Stimulated activated CD8-positive, alpha-beta memory T cell treated with anti-CD3 and anti-CD28 coated beads, Interleukin-2, amount 100 ng/mL, for 1 hour (primary cell): ENCODE data around the gene DHRS4.

Experiments
- DNase-seq, 2 donors: peaks; one replicate each; pipeline ENCODE4 v3.0.0-alpha.2; 2020; ENCODE audit warnings: low read depth in 2 of 2

DHRS4 gene

GRCh38 chr14:23953464-23954278, at the start of gene DHRS4:
Gene DHRS4 (plus strand): TSS chr14:23953770. CDS start chr14:23953789, 19 bp downstream.
- DNase-seq: peak; percentile 59 to 62

GRCh38 chr14:23910101-23910875, 43.3 kb upstream of the DHRS4 start:
- DNase-seq: no peak

- no peak for DNase-seq
These were observed 42.7 kb upstream of the DHRS4 start for GRCh38 chr14:23910876-23911210.

GRCh38 chr14:23915559-23915958, 38.0 kb upstream of the DHRS4 start:
- DNase-seq: no peak

- no peak for DNase-seq
These were observed 37.6 kb upstream of the DHRS4 start for GRCh38 chr14:23916004-23916403.

GRCh38 chr14:23916446-23916845, 37.1 kb upstream of the DHRS4 start:
- DNase-seq: no peak

GRCh38 chr14:23922545-23922944, 31.0 kb upstream of the DHRS4 start:
- no peak for DNase-seq

GRCh38 chr14:23925523-23926075, 28.0 kb upstream of the DHRS4 start:
- no peak for DNase-seq

- DNase-seq: no peak
These were observed 27.0 kb upstream of the DHRS4 start for GRCh38 chr14:23926543-23926942.

GRCh38 chr14:23929136-23929535, 24.4 kb upstream of the DHRS4 start:
- DNase-seq: no peak

- peak; percentile 77 to 79 for DNase-seq
These were observed 23.7 kb upstream of the DHRS4 start for GRCh38 chr14:23929822-23930294.

- DNase-seq: no peak
These were observed 22.8 kb upstream of the DHRS4 start for GRCh38 chr14:23930742-23931141.

- no peak for DNase-seq
These were observed 21.8 kb upstream of the DHRS4 start for GRCh38 chr14:23931721-23932289.

GRCh38 chr14:23932639-23933038, 20.9 kb upstream of the DHRS4 start:
- DNase-seq: no peak

- no peak for DNase-seq
These were observed 20.3 kb upstream of the DHRS4 start for GRCh38 chr14:23933108-23933741.

GRCh38 chr14:23933742-23934128, 19.8 kb upstream of the DHRS4 start:
- DNase-seq: no peak

GRCh38 chr14:23935158-23935557, 18.4 kb upstream of the DHRS4 start:
- DNase-seq: no peak

GRCh38 chr14:23936084-23936829, 17.3 kb upstream of the DHRS4 start:
- no peak for DNase-seq

GRCh38 chr14:23937203-23937602, 16.4 kb upstream of the DHRS4 start:
- DNase-seq: no peak

GRCh38 chr14:23938823-23939222, 14.7 kb upstream of the DHRS4 start:
- DNase-seq: no peak
